HG02642 (cell line): ENCODE measurements around the gene HAP1.
"Not testable (repeated sequence)": the region's sequence is repeated elsewhere in the genome, so short reads cannot be mapped to it uniquely, and the experiment has no call there.

Source experiments
- ATAC-seq: cut with Tn5 transposase; IDR thresholded peaks from one replicate; pipeline ENCODE4 v1.9.1; 2021; ENCODE audit warnings: mild to moderate bottlenecking; ENCODE audit not compliant: unreplicated experiment, poor library complexity

HAP1 gene

GRCh38 chr17:41695954-41696757, 38.3 kb downstream of the HAP1 start:
- ATAC-seq = no peak

- ATAC-seq = no peak
Observed at GRCh38 chr17:41695134-41695661, 39.2 kb downstream of the HAP1 start.

- no peak for ATAC-seq
Observed at GRCh38 chr17:41692722-41693521, 41.5 kb downstream of the HAP1 start.

DNA sequence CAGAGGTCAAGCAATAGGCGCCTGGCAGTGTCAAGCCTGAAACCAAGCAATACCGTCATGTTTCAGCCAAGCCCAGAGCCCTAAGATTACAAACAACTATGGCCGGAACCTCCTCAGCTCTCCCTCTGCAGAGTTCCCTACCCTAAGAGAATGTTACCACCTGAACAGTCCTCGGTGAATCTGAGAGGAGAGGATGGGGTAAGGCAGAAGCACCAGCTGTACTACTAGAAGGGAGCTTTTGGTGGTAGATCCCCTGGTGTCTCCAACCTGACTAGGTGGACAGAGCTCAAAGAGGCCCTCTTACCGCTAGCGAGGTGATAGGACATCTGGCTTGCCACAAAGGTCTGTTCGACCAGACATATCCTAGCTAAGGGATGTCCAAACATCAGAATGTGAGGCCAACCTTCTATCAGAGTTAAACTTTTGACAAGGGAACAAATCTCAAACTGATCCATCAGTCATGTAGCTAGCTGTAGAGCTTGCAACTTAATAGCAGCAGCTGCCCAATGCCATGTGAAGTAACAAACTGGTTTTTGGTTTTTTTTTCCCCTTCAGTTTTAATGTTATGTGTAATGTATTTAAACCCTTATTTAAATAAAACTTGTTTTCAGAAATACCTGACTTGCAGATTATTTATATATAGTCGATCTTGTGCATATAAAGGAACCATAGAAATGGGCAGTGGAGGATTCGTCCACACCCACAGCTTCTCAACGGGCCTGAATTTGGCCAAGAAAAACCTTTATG, 43.2 kb downstream of the HAP1 start:
- ATAC-seq = no peak

DNA sequence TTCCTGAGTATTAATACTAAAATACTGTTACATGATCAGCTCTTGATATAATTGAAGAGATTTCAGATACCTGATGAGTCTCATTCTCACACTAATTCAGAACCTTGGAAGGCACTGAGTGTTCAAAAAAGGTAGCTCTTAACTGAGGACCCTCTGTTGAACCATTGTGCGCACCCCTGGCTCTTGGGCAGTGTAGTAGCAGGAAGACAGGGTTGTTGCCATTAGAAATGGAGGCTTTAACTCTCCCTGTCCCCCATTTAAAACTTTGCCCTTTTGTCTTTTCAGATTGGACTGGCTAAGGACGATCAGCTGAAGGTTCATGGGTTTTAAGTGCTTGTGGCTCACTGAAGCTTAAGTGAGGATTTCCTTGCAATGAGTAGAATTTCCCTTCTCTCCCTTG, 43.9 kb downstream of the HAP1 start:
- no peak for ATAC-seq

GRCh38 chr17:41689497-41690299, 44.7 kb downstream of the HAP1 start:
- no peak for ATAC-seq

GRCh38 chr17:41688641-41689496, 45.6 kb downstream of the HAP1 start, which contains the start of gene EIF1:
TSS of gene EIF1 (plus strand) at chr17:41688885. CDS start at chr17:41689039, 154 bp downstream.
- peak; percentile 73 for ATAC-seq

DNA sequence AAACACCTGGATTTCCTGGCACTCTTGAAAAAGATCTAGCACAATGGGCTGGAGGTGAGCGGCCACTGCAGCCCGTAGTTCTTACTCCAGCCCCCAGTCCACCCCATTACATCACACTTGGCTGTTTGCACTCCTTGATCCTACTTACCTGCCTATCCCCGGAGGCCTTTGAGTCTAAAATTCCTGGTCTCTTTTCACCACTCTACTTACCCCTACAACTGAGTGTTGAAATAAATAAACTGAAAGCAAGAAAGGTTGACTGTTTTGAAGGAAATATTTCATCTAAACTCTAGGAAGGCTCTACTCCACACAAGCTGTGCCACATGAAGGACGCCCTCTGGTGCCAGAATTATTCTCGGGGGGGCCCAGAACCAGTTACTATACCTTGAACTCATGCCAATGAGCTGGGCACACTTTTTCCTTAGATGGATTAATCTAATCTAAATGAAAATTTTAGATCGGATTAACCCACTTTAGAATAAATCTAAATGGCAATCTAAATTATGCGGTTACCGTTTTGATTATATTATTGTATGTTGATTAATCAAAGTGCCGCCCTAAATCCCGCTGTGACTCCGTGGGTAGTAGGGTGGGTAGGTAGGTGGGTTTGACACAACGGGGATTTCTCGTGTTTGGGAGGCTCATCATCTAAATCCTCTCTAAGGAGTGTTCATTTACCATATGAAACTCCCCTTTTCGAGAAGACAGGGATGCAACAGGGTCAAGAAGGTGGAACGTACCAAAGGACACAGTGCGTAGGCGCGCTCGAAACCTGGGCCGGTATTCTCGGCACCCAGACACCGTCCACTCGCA, 46.4 kb downstream of the HAP1 start:
- ATAC-seq = peak; percentile 13

DNA sequence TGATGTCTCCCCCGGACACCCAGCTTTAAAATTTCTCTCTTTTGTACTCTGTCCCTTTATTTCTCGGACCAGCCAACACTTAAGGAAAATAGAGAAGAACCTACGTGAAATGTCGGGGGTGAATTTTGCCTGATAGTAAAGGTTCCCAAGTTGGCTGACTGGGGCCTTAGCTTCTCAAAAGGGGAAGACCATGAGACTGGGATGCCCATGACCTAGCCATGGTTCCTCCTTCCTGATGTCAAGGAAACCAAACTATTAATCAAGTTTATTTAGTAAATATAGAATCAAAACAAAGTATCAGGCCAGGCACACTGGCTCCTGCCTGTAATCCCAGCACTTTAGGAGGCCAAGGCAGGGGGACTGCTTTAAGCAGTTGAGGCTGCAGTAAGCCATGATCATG, 48.2 kb downstream of the HAP1 start:
- no peak for ATAC-seq

DNA sequence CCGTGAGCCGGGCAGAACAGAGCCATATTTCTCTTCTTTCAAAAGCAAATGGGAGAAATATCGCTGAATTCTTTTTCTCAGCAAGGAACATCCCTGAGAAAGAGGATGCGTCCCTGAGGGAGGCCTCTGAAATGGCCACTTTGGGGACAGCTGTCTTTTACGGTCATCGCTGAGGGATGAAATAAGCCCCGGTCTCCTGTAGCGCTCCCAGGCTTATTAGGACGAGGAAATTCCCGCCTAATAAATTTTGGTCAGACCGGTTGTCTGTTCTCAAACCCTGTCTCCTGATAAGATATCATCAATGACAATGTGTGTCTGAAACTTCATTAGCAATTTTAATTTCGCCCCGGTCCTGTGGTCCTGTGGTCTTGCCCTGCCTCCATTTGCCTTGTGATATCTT, 48.7 kb downstream of the HAP1 start:
- not testable (repeated sequence) for ATAC-seq

DNA sequence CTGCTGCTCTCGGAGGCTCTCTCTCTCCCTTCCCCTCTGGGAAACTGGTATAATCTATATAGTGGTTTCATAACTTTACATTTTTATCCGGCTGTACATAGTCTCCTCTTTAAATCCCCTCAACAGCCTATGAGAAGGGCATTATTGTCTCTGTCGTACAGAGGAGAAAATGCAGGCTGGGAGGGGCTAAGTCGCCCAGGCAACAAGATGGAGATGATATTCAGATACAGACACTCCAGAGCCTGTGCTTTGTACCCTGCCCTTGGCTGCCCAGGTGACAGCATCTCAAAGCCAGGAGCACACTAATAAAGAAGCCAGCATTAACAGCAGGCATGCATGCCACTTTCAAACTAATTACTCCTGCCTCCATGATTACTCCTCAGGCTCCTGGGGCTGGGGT, 50.4 kb downstream of the HAP1 start:
- ATAC-seq = no peak

DNA sequence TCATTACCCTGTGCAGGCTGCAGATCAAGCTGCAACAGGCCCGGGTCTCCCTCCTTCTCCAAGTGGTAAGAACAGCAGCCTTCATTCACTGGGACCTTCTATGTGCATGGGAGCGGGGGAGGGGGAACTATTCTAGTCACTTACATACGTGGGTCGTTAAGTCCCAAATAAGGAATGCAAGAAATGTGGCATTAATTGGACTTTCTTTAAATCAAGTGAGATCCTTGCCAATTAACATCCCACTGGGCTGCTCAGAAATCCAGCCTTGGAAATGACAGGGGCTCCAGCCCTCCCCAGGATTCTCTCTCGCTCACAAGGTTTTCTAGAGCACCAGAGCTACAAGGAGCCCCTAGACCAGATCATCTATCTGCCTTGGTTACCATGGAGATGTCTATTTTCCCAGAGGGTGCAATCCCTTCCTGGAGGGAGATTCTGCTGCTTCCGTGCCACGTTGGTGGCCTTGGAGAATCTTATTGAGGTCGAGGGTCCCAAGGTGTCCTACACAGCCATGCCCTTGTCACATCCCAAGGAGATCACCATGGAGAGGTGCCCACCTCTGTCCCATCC, 50.9 kb downstream of the HAP1 start:
- ATAC-seq = no peak

DNA sequence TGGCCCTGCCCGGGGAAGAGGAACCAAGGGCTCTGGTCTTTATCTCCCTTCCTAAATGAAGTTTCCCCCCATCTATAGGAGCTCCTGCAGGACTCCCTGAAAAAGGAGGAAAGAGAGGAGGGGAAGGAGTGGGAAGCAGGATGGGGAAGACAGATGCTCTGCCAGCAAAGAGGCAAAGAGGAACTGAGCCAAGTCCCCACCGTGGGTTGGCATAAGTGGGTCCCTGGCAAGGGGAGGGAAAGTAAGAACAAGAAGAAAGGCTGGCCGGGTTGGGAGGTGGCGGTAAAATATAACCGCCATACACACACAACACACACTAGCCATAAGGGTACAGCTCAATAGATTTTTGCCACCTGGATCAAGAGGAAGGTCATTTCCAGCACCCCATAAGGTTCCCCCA, 51.8 kb downstream of the HAP1 start:
- ATAC-seq = no peak

DNA sequence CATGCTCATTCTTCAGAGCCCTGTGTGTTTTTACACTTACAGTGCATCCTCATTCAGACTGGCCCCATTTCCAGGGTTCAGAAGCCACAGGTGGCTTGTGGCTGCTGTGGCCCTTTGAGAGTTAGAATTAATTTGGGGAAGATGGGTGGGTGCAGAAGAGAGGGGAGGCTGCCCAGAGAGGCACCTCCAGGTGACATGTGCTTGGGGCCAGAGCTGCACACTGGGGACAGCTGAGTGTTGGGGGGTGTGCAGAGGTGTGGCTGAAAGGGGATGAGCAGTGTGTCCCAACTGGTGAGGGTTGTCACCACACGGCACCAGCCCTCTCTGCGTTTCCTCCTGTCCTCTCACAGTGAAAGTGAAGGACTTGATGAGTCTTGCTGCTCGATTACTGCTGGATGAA, 52.7 kb downstream of the HAP1 start:
- ATAC-seq = no peak

DNA sequence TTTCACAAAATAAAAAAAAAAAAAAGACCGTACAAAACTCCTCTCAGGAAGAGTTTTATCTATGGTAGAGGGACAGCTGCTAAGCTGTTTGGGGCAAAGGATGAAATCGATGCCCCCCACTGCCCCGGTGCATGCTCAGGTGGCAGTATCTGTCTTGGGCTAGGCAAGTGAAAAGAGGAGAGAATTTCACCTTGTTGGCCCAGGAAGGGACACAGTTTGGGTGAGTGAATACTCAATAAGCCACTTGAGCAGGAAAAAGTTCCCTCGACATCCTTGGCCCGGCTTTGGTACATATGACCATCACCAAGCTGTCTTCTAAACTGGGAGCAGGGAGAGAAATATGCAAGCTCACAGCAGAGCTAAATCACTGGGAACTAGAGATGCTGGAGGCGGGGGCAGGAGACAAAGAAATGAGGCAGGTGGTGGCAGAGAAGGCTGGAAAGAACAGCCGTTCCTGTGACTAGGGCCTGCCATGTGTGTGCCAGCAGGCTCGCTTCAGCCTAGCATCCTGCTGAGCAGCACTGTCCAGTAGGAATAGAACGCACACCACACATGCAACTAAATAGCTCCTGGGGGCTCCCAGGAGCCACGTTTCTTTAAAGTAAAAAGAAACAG, 53.9 kb downstream of the HAP1 start:
- ATAC-seq = no peak

DNA sequence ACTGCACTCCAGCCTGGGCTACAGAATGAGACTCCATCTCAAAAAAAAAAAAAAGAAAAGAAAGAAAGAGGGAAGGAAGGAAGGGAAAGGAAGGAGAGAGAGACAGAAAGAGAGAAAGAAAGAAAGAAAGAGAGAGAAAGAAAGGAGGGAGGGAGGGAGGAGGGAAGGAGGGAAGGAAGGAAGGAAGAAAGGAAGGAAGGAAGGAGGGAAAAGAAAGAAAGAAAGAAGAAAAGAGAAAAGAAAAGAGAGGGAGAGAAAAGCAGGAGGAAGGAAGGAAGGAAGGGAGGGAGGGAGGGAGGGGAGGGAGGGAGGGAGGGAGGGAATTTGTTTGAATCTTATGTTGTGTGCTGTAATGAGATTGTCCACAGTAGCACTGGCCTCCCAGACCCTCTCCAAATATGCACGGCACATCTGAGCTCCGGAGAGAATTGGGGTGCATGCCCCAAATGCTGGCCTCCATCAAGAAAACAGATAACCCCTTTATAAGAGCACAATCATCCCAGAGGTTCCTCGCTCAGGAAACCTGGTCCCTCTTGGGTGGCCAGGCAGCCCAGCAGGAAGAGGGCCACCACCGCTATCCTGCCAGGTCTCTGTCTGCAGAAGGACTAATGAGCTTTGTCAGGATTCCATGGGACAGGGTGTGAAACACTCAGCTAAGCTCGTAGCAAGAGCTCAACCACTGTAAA, 54.6 kb downstream of the HAP1 start:
- ATAC-seq = no peak
